GM18870 (cell line): ENCODE results near the gene LRP8.
A peak's percentile ranks its signal among the peaks of the same experiment; 100 is the strongest.
"Not testable (repeated sequence)": the region's sequence is repeated elsewhere in the genome, so short reads cannot be mapped to it uniquely, and the experiment has no call there.

Experiments
- ATAC-seq: cut with Tn5 transposase; IDR thresholded peaks from one replicate; pipeline ENCODE4 v1.9.1; 2021; ENCODE audit warnings: moderate library complexity; ENCODE audit not compliant: unreplicated experiment

The LRP8 gene

DNA sequence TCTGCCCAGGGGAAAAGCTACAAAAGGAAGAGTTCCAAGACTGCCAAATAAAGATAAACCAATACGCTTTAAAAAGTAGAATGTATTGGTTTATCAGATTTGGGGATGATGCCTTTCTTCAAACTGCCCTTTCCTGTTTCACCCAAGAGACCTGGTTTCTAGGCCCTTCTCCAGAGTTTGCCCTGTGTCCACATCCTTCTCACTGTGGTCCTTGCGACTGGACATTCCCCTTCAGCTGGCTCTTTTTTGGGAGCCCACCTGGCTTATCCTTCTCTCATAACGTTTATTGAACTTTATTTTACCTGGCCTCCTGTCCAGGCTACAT is 106.9 kb downstream of the LRP8 start:
- ATAC-seq = no peak

DNA sequence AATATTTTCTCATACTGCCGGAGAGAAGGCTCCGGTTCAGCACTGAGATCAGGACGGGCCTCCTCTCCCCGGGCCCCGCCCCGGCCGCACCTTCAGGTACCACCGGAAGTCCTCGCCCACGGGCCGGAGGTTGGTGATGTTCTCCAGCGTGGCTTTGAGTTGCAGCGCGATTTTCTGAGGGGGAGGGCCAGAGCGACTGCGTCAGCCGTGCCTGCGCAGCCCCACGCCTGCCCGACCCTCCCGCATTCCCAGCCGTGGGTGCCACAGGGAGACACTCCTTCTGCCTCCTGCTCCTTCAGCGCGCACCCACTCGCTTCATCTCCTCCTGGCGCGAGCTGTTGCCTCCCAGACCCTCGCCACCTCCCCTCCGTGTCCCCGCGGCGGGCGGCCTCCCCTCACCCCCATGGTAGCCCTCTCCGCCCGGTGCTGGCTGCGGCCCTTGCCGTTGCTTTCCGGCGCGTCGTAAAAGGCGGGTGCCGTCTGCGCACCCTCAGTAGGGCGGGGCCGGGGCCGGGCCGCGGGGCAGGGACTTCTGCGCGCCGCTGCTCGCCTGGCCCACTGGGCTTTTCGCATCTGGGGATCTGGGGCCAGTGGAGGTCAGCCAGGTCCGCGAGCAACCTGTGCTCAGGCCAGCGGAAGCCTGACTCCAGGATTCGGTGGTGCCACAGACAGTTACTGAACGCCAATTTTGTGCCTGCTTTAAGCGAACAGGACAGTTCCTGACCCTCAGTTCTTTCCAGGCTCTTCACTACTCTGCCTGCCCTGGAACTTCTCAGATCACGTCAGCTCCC is 107.5 kb downstream of the LRP8 start, which contains the start of gene CZIB:
CZIB (minus strand) TSS at position 464 of the 791 bp plus-strand sequence; CDS start at position 405, 59 bp downstream.
- ATAC-seq = peak; percentile 91

DNA sequence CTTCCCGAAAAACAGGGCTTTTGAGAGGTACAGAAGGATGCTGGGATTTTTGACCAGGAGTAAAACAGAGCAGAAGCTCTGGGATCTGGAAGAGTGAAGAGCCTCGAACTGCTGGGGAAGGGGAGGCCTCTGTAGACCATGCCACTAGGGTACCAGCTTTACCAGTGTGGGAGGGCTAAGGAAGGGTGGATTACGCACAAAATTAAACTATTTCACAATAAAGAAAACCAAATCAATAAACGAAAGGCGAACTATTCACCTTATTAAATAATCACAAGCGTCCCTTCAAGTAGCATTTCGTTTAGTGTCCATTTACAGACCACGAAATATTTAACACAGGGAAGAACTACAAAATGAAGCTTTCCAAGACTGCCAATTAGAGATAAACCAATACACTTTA is 108.2 kb downstream of the LRP8 start:
- no peak for ATAC-seq

DNA sequence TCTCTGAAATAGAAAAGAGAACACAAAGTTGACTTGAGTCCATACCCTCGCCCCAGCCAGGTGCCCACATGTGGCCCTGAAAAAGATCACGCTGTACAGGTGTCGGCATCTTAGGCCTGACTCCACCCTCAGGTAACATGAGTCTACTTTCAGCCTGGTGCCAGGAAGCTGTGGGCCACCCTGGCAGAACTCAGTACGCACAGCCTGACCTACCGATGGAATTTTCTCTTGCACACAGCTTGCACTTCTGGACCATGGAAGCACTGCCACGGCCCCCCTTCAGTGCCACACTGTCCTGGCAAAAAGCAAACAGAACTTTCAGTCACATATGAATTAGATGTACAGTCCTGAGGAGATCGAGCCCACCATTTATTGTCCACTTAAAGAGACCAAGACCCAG is 109.7 kb downstream of the LRP8 start:
- ATAC-seq = no peak

DNA sequence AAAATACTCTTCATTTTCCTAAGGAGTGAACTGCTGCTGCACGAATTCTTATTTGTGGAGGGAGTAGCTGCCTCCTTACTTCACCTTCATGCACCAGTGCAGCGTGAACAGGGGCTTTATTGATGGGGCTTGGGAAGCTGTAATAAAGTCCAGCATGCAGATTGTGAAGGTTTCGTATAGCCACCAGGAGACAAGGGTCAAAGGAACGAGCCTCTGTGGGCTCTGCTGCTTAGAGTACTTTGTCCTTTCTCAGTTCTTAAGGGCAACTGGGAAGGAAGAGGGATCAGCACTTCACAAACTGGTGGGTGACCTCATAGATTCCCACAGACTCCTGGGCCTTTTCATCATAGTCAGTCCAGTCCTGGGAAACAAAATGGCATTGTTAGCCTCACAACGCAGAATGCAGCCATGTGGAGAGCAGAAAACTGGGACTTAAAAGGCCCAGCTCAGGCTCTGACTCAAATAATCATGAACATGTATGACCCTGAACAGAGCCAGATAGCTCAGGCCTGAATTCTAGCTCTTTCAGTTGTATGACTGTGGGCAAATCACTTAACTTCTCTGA is 113.4 kb downstream of the LRP8 start:
- ATAC-seq = no peak

DNA sequence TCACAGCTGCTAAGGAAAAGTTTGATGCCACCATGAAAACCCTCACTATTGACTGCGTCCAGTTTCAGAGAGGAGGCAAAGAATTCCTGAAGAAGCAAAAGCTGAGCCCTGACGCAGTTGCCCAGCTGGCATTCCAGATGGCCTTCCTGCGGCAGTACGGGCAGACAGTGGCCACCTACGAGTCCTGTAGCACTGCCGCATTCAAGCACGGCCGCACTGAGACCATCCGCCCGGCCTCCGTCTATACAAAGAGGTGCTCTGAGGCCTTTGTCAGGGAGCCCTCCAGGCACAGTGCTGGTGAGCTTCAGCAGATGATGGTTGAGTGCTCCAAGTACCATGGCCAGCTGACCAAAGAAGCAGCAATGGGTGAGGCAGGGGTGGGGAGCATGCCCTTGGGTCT is 116.9 kb downstream of the LRP8 start:
- no peak for ATAC-seq

DNA sequence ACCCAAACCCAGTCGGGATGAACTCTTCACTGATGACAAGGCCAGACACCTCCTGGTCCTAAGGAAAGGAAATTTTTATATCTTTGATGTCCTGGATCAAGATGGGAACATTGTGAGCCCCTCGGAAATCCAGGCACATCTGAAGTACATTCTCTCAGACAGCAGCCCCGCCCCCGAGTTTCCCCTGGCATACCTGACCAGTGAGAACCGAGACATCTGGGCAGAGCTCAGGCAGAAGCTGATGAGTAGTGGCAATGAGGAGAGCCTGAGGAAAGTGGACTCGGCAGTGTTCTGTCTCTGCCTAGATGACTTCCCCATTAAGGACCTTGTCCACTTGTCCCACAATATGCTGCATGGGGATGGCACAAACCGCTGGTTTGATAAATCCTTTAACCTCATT is 117.5 kb downstream of the LRP8 start:
- no peak for ATAC-seq

DNA sequence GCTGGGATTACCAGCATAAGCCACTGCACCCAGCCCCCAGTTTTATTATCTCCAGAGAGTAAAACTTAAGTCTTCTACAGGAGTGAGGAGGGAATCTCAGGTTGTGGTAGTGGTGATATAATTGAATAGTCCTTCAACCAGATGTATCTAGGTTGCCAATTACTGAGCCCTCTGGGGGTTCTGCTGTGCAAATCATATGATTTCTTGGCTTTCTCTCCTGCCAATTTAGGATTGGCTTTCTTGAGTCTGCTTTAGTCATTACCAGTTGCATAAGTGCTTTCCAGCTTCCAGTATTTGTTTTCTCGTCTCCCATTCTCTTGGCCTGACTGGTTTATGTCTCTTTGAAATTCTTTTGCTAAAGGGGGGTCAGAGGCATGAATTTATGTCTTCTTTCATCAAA is 120.1 kb downstream of the LRP8 start:
- no peak for ATAC-seq

DNA sequence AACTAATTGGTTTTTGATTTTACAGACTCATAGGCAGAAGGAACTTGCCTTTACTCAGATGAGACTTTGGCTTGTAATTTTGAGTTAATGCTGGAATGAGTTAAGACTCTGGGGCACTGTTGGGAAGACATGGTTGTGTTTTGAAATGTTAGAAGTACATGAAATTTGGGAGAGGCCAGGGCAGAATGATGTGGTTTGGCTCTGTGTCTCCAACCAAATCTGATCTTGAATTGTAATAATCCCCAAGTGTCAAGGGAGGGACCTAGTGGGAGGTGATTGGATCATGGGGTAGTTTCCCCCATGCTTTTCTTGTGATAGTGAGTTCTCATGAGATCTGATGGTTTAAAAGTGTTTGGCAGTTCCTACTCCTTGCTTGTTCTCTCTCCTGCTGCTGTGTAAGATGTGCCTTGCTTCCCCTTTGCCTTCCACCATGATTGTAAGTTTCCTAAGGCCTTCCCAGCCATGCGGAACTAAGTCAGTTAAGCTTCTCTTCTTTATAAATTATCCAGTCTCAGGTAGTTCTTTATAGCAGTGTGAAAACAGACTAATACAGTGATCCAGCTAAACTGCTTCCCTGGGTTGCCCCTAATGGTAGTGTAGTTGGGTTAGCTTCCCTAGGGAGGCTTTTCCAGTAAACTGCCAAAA is 121.0 kb downstream of the LRP8 start:
- no peak for ATAC-seq

DNA sequence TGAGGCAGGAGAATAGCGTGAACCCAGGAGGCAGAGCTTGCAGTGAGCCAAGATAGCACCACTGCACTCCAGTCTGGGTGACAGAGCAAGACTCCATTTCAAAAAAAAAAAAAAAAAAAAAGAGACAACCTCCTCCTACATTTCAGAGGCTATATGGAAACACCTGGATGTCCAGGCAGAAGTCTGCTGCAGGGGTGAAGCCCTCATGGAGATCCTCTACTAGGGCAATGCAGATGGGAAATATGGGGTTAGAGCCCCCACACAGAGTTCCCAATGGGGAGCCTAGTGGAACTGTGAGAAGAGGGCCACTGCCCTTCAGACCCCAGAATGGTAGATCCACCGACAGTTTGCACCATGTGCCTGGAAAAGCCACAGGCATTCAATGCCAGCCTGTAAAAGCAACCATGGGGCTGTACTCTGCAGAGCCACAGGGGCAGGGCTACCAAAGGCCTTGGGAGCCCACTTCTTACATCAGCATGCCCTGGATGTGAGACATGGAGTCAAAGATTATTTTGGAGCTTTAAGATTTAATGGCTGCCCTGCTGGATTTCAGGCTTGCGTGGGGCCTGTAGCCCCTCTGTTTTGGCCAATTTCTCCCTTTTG is 121.7 kb downstream of the LRP8 start:
- ATAC-seq = not testable (repeated sequence)

DNA sequence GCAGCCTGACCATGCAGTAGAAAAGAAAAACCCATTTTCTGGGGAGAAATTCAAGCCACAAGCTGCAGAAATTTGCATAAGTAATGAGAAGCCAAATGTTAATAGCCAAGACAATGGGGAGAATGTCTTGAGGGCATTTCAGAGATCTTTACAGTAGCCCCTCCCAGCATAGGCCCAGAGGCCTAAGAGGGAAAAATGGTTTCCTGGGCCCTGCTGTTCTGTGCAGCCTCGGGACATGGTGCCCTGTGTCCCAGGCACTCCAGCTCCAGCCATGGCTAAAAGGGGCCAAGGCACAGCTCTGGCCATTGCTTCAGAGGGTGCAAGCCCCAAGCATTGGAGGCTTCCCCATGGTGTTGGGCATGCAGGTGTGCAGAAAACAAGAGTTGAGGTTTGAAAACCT is 122.4 kb downstream of the LRP8 start:
- ATAC-seq = not testable (repeated sequence)

DNA sequence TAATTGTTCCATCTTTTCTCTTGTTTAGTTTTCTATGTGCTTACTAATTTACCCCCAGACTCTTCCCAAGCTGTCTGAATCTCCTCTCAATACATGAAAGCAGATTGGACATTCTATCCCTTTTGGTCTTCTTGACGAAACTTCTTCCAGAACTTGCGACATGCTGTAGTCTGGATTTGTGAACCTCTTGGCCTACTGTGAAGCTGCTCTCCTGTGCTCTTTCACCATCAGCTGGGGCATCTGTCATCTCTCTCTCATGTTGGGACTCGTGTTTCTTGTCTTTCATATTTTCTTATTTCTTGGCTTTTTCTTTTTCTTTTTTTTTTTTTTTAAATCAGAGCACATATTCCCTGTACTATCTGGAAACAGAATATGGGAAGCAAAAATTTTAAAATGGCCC is 124.4 kb downstream of the LRP8 start:
- no peak for ATAC-seq

DNA sequence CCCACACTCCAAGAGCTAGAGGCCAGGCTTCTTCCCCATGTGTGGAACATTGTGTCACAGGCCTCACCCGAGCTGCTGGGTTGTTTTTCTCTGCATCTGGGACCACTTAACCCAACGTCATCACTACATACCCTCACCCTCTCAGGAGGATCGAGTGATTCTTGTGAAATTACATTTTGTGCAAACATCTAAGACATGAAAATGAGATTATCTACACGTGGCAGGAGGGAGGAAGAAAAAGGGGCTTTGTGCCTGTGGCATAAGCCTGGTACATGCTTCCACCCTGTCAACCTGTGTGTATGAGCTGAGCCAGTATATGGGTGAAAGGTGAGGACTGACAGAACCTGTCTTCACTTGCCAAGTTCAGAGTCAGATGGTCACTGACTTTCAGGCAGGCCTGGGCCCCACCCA is 129.6 kb downstream of the LRP8 start:
- ATAC-seq = no peak

DNA sequence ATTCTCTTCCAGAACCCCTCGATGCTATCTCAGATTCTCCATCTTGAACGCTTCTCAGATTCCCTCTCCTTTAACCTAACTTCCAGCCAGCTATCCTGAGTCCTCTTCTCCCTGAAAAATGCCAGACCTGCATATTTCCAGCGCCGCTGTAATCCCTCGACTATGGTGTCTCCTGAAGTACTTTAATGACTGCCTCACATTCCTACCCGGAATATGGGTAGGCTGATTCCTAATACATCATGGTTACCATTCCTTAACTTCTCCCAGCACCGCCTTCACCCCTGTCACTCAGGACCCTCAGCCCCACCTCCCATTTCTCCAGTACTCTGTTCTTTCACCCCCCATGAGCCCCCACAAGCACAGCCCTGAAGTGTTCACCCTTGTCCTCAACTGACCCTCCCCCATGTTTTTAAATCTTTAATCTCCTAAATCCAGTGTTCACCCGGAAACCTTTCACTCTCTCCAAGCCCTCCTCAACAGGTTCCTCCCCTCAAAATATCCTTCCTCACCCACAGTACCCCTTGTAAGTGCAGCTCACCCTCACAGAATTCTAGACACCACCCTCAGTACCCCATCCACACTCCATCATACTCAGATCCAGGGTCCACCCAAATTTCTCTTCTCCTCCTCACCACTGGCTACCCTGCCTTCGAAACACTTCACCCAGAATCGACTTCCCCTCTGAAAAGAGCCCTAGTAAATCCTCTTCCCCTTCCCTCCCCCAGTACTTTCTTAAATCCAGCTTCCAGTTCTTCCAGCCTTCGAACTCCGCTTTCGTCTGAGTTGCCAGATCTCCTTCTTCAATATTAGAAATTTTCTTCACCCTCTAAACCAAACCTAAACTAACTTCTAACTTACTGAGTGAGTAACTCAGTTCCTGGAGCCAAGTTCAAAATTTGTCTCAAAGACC is 130.3 kb downstream of the LRP8 start:
- ATAC-seq = no peak

DNA sequence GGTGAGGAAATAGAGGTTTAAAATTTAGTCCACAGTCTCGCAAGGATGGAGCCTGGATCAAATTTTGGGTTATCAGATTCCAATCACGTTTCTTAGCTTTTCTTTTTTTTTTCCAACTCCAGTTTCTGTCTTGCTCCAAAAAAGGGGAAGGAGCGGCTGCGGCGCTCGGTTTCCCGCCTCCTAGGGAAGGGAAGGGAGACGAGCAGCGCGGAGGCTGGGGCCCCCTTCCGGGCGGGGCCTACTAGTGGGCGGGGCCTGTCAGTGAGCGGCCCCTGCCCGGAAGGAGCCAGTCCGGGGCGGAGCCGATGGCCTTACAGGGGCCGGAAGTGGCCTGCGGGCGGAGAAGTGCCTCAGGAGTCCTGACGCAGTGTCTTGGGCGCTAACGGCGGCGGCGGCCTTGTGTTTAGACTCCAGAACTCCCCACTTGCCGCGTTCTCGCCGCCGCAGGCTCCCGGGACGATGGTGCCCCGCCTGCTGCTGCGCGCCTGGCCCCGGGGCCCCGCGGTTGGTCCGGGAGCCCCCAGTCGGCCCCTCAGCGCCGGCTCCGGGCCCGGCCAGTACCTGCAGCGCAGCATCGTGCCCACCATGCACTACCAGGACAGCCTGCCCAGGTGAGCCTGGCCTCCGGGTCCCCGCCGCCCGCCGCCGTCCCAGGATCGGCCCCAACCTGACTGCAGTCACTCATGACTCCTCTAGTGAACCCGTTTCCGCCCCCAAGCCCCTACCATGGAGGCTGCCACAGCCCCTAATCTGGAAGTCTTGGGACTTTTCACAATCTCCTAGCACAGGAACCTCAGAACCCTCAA is 131.2 kb downstream of the LRP8 start, which contains the start of gene CPT2:
CPT2 (plus strand) TSS at position 340 of the 806 bp plus-strand sequence; CDS start at position 460, 120 bp downstream.
- peak; percentile 81 for ATAC-seq

DNA sequence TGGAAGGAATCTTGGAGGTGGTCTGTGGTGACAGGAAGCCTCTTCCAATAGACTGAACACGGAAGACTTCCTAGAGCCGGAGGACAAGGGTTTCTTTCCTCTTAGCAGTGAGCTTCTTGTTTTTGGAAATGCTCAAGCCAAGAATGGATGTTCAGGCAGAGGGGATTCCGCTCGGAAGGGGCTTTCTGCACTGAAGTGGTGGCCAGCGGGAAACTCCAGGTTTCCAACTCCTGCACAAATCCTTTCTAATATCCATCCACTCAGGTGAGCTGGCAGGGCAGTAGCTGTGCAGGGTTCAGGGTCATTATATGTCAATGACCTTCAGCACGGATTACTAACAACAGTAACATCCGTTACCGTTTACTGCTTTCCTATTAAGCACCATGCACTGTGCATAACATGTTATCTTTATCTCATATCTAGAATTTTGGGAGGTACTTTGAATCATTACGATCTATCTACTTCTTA is 131.8 kb downstream of the LRP8 start:
- peak; percentile 14 for ATAC-seq

DNA sequence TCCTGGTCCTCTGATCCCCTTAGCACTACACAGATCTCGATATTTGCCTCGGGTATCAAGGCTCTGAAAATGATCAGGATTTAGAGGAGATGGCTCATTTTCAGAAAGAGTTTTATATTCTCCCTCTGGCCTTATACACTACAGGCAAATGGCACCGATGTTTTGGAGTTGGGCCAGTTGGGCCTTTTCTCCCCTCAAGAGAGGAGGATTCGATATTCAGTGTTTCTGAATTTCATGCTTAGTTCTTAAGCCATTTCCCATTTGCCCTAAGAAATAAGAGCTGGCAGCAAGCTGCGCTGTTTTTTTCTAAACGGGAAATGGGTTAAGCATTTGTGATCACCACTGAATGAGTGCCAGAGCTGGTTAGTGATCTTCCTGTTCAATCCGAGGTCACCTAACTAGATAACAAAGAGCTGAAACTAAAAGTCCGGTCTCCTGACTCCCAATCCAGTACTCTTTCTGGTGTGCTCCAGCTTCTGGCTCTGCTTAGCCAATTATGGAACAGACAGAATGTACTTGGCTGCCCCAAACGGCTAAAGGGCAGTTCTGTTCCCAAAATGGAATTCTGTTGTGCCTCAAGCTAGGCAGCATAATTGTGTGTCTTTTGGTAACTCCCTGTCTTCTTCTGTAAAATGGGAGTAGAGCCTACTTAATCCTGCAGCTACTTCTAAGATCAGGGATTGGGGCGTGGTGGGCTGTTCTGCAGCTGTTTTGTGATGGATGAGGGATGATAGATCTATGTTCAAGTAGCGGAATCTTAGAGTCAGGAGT is 132.4 kb downstream of the LRP8 start:
- ATAC-seq = no peak
